Fibroblast of lung (primary cell): ENCODE measurements around the gene SH3D21.

ENCODE experiments used
- CTCF ChIP-seq, 2 donors: IDR thresholded peaks in 1 of 2; conservative IDR thresholded peaks in 1 of 2; 1 replicate in 1 of 2; 2 replicates in 1 of 2; pipeline ENCODE4 v1.5.1; 2011 to 2012; ENCODE audit warnings: low read length in 2 of 2, control low read depth in 1 of 2, inconsistent platforms in 1 of 2, low read depth in 1 of 2, mild to moderate bottlenecking in 1 of 2
- EZH2 ChIP-seq: IDR thresholded peaks from 2 replicates; pipeline ENCODE4 v1.5.1; 2012; ENCODE audit warnings: low read length, control low read depth, mild to moderate bottlenecking; ENCODE audit errors: missing control alignments

- TF ChIP-seq EZH2 (no peak), CTCF (conservative IDR thresholded peaks at IDR 0.05 in 1 of 2, IDR thresholded peaks at IDR 0.05 in 1 of 2; ENCODE audit: low read depth in 1 of 2, low read length in 2 of 2) (no peak)
Observed at GRCh38 chr1:36329817-36330216, 23.6 kb downstream of the SH3D21 start.
